NT2/D1 (cell line): ENCODE data around the gene RMI2.

Experiments used
- SUZ12 ChIP-seq: IDR thresholded peaks from 2 replicates; pipeline ENCODE4 v1.6.1; 2011; ENCODE audit not compliant: insufficient read length, insufficient read depth; ENCODE audit errors: extremely low read depth
- YY1 ChIP-seq: IDR thresholded peaks from 2 replicates; pipeline ENCODE4 v1.6.1; 2011; ENCODE audit not compliant: insufficient read length, insufficient read depth

- TF ChIP-seq YY1 (no peak), SUZ12 (no peak)
Measured at GRCh38 chr16:11333702-11334101, 11.6 kb upstream of the RMI2 start.
